OCI-LY3 (cell line): ENCODE results near the gene CTNND2.

Experiments
- H2AFZ ChIP-seq: fragments of 200-600, 300-600 bp; shearing (Covaris generic); 2 replicates; pipeline ENCODE4 v1.6.0; 2014; ENCODE audit warnings: antibody characterized with exemption, low read depth, low read length
- H3K27ac ChIP-seq: fragments of 200-600, 300-600 bp; sonication (generic); 2 replicates; pipeline ENCODE4 v1.5.1; 2014; ENCODE audit warnings: mild to moderate bottlenecking, low read length, moderate library complexity, mixed read lengths
- H3K27me3 ChIP-seq: fragments of 200-600, 300-600 bp; sonication (generic); 2 replicates; pipeline ENCODE4 v1.6.1; 2014; ENCODE audit warnings: low read depth, low read length, mixed read lengths
- H3K36me3 ChIP-seq: fragments of 200-600, 300-600 bp; sonication (generic); replicated peaks from 2 replicates; pipeline ENCODE3; 2014; ENCODE audit warnings: low read depth, low read length, mixed read lengths
- H3K4me1 ChIP-seq: fragments of 300-600, 200-600 bp; sonication (generic); 2 replicates; pipeline ENCODE4 v1.6.1; 2014; ENCODE audit warnings: low read length, mixed read lengths
- H3K4me2 ChIP-seq: fragments of 200-600, 300-600 bp; sonication (generic); 2 replicates; pipeline ENCODE4 v1.6.1; 2014; ENCODE audit warnings: low read length, mixed read lengths
- H3K4me3 ChIP-seq: fragments of 300-600, 200-600 bp; sonication (generic); 2 replicates; pipeline ENCODE4 v1.5.1; 2014; ENCODE audit warnings: antibody characterized with exemption, mild to moderate bottlenecking, low read length, moderate library complexity
- H3K79me2 ChIP-seq: fragments of 300-600, 200-600 bp; shearing (Covaris generic); 2 replicates; pipeline ENCODE4 v1.6.1; 2014; ENCODE audit warnings: mild to moderate bottlenecking, low read length, mixed read lengths
- H3K9ac ChIP-seq: fragments of 300-600, 200-600 bp; shearing (Covaris generic); 2 replicates; pipeline ENCODE4 v1.6.0; 2014; ENCODE audit warnings: mild to moderate bottlenecking, low read length, moderate library complexity
- H3K9me3 ChIP-seq: fragments of 200-600, 300-600 bp; shearing (Covaris generic); 2 replicates; pipeline ENCODE4 v1.6.1; 2014; ENCODE audit warnings: low read length, mixed read lengths; ENCODE audit not compliant: insufficient read depth
- H4K20me1 ChIP-seq: fragments of 200-600, 300-600 bp; sonication (generic); 2 replicates; pipeline ENCODE4 v1.6.1; 2016; ENCODE audit warnings: low read length, mixed read lengths; ENCODE audit not compliant: insufficient read depth
- CTCF ChIP-seq: fragments of 200-600, 300-600 bp; sonication (generic); IDR thresholded peaks from 2 replicates; pipeline ENCODE4 v1.5.1; 2014; ENCODE audit warnings: antibody characterized with exemption, low read length, low read depth
- EZH2phosphoT487 ChIP-seq: fragments of 200-600 bp; shearing (Covaris generic); IDR thresholded peaks from 2 replicates; pipeline ENCODE4 v1.6.1; 2018; ENCODE audit warnings: antibody characterized with exemption, mixed run types, low read depth

The CTNND2 gene

GRCh38 chr5:11214864-11215644 lies 689.2 kb downstream of the CTNND2 start:
- Histone ChIP-seq H3K9me3 (no peaks in the 10 kb centered on the region), H3K4me2 (no peak overlapping the region), H3K4me3 (no peak overlapping the region), H3K79me2 (no peaks in the 10 kb centered on the region), H3K4me1 (no peaks in the 10 kb centered on the region), H3K27me3 (no peaks in the 10 kb centered on the region), H3K27ac (no peak overlapping the region), H3K9ac (no peak overlapping the region), H4K20me1 (no peaks in the 10 kb centered on the region), H2AFZ (no peak overlapping the region), H3K36me3 (no peaks in the 10 kb centered on the region)
- TF ChIP-seq EZH2phosphoT487 (no peak), CTCF (no peak)

DNA sequence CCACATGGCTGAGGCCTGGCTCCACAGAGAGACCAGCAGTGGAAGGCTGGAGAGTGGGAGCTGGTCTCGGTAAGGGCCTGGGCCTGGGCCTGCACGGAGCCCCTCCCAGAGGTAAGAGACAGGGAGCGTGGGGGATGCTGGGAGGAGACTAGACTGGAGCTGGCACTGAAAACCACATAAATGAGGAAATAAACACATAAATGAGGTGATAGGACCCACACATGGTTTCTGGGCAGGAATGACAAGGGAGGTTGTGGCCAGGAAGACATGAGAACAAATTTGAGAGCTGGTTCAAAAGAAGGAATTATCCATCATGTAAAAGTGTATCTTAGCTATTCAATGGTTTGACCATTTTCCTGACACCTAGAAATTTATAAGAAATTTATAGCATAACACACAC lies 691.5 kb downstream of the CTNND2 start:
- Histone ChIP-seq H3K9ac (no peak overlapping the region), H3K4me3 (no peak overlapping the region), H2AFZ (no peak overlapping the region), H3K4me2 (no peak overlapping the region), H3K79me2 (no peaks in the 10 kb centered on the region), H3K27ac (no peak overlapping the region), H3K4me1 (no peaks in the 10 kb centered on the region), H3K36me3 (no peaks in the 10 kb centered on the region), H3K27me3 (no peaks in the 10 kb centered on the region), H3K9me3 (no peaks in the 10 kb centered on the region), H4K20me1 (no peaks in the 10 kb centered on the region)
- TF ChIP-seq EZH2phosphoT487 = no peak
- no peak for TF ChIP-seq CTCF

- Histone ChIP-seq H2AFZ (no peak overlapping the region), H3K4me2 (no peak overlapping the region), H3K79me2 (no peaks in the 10 kb centered on the region), H3K4me3 (no peak overlapping the region), H3K36me3 (no peaks in the 10 kb centered on the region), H3K27me3 (no peaks in the 10 kb centered on the region), H3K9ac (no peak overlapping the region), H3K4me1 (no peaks in the 10 kb centered on the region), H3K9me3 (no peaks in the 10 kb centered on the region), H3K27ac (no peak overlapping the region), H4K20me1 (no peaks in the 10 kb centered on the region)
- TF ChIP-seq EZH2phosphoT487 (no peak), CTCF (no peak)
Observed at GRCh38 chr5:11197726-11198125, 706.5 kb downstream of the CTNND2 start.

- H3K9ac ChIP-seq = no peak overlapping the region
- H3K4me1 ChIP-seq = no peaks in the 10 kb centered on the region
- TF ChIP-seq EZH2phosphoT487 = no peak
- TF ChIP-seq CTCF = no peak
- no peak overlapping the region for H2AFZ ChIP-seq
- H3K9me3 ChIP-seq = no peaks in the 10 kb centered on the region
- no peaks in the 10 kb centered on the region for H3K79me2 ChIP-seq
- H3K27ac ChIP-seq = no peak overlapping the region
- no peak overlapping the region for H3K4me2 ChIP-seq
- H3K4me3 ChIP-seq = no peak overlapping the region
- H3K27me3 ChIP-seq = no peaks in the 10 kb centered on the region
- H4K20me1 ChIP-seq = no peaks in the 10 kb centered on the region
- H3K36me3 ChIP-seq = no peaks in the 10 kb centered on the region
Observed at GRCh38 chr5:11191673-11192072, 712.6 kb downstream of the CTNND2 start.
